ENCODE results near the gene ACSM4.

- TF ChIP-seq CTCF (optimal IDR thresholded peaks at IDR 0.05 in 1 of 3, IDR thresholded peaks at IDR 0.05 in 1 of 3, conservative IDR thresholded peaks at IDR 0.05 in 1 of 3; ENCODE audit: extremely low read depth in 1 of 3, insufficient read depth in 2 of 3, low read length in 3 of 3), result no peak
- TF ChIP-seq EZH2 (IDR thresholded peaks at IDR 0.05; ENCODE audit: low read length), result no peak
Observed at GRCh38 chr12:7321624-7322023, 17.8 kb downstream of the ACSM4 start.

All from keratinocyte (primary cell).